DOHH2 (cell line): ENCODE measurements around the gene PRKN.

ENCODE experiments used
- H3F3A ChIP-seq: fragments of 200-600 bp; sonication (generic), shearing (Covaris generic); 2 replicates; pipeline ENCODE4 v1.6.0; 2016; ENCODE audit warnings: antibody characterized with exemption, mild to moderate bottlenecking; ENCODE audit not compliant: control insufficient read depth, insufficient read depth
- H3K27ac ChIP-seq: fragments of 200-600 bp; sonication (generic); 2 replicates; pipeline ENCODE4 v1.5.1; 2014; ENCODE audit warnings: low read depth, mild to moderate bottlenecking, low read length, moderate library complexity
- H3K27me3 ChIP-seq: fragments of 200-600 bp; sonication (generic); 2 replicates; pipeline ENCODE4 v1.6.1; 2014; ENCODE audit warnings: mild to moderate bottlenecking, low read length, mixed read lengths; ENCODE audit not compliant: control insufficient read depth
- H3K36me3 ChIP-seq: fragments of 200-600 bp; sonication (generic); 2 replicates; pipeline ENCODE4 v1.6.1; 2014; ENCODE audit warnings: mild to moderate bottlenecking, low read length, moderate library complexity, mixed read lengths; ENCODE audit not compliant: control insufficient read depth
- H3K4me1 ChIP-seq: fragments of 200-600 bp; sonication (generic); 2 replicates; pipeline ENCODE4 v1.6.1; 2014; ENCODE audit warnings: mild to moderate bottlenecking, low read length, mixed read lengths; ENCODE audit not compliant: control insufficient read depth
- H3K4me2 ChIP-seq: fragments of 200-600 bp; sonication (generic); 2 replicates; pipeline ENCODE4 v1.6.0; 2014; ENCODE audit warnings: mild to moderate bottlenecking, low read length, moderate library complexity
- H3K4me3 ChIP-seq: fragments of 200-600 bp; sonication (generic); 2 replicates; pipeline ENCODE4 v1.5.1; 2014; ENCODE audit warnings: mild to moderate bottlenecking, low read length, mixed read lengths
- H3K79me2 ChIP-seq: fragments of 200-600 bp; sonication (generic); 2 replicates; pipeline ENCODE4 v1.6.1; 2014; ENCODE audit warnings: mild to moderate bottlenecking, low read length, mixed read lengths; ENCODE audit not compliant: control insufficient read depth
- H3K9me2 ChIP-seq: fragments of 200-600 bp; sonication (generic); replicated peaks from 2 replicates; pipeline ENCODE4 v1.6.1; 2014; ENCODE audit warnings: mild to moderate bottlenecking, low read length, mixed read lengths; ENCODE audit not compliant: control insufficient read depth
- H3K9me3 ChIP-seq: fragments of 200-600 bp; sonication (generic); 2 replicates; pipeline ENCODE4 v1.6.1; 2014; ENCODE audit warnings: antibody characterized with exemption, low read length, mixed read lengths; ENCODE audit not compliant: control insufficient read depth, insufficient read depth
- H4K20me1 ChIP-seq: fragments of 200-600 bp; sonication (generic); 2 replicates; pipeline ENCODE4 v1.6.0; 2014; ENCODE audit warnings: low read depth, mild to moderate bottlenecking, antibody characterized with exemption, low read length, moderate library complexity; ENCODE audit not compliant: control insufficient read depth, insufficient read depth
- EZH2phosphoT487 ChIP-seq: fragments of 200-600 bp; sonication (generic); IDR thresholded peaks from 2 replicates; pipeline ENCODE4 v1.6.1; 2017; ENCODE audit warnings: borderline replicate concordance, mild to moderate bottlenecking, antibody characterized with exemption, low read length, moderate library complexity, mixed read lengths
- TF ChIP-seq, protein P1 (sequence below): fragments of 200-600 bp; sonication (generic); IDR thresholded peaks from one replicate; pipeline ENCODE4 v1.5.1; 2014; ENCODE audit warnings: antibody characterized with exemption, mild to moderate bottlenecking, low read depth, low read length; ENCODE audit not compliant: poor library complexity, severe bottlenecking

PRKN gene

GRCh38 chr6:161494566-161494965, 1233.0 kb downstream of the PRKN start:
- Histone ChIP-seq H3K27me3 (no peaks in the 10 kb centered on the region), H3K9me2 (no peaks in the 10 kb centered on the region), H3K4me3 (no peak overlapping the region), H3K36me3 (no peaks in the 10 kb centered on the region), H4K20me1 (no peaks in the 10 kb centered on the region), H3K4me1 (no peaks in the 10 kb centered on the region), H3K27ac (no peak overlapping the region), H3K4me2 (no peak overlapping the region), H3F3A (no peaks in the 10 kb centered on the region), H3K9me3 (no peaks in the 10 kb centered on the region), H3K79me2 (no peaks in the 10 kb centered on the region)
- no peak for TF ChIP-seq EZH2phosphoT487
- TF ChIP-seq, protein P1, sequence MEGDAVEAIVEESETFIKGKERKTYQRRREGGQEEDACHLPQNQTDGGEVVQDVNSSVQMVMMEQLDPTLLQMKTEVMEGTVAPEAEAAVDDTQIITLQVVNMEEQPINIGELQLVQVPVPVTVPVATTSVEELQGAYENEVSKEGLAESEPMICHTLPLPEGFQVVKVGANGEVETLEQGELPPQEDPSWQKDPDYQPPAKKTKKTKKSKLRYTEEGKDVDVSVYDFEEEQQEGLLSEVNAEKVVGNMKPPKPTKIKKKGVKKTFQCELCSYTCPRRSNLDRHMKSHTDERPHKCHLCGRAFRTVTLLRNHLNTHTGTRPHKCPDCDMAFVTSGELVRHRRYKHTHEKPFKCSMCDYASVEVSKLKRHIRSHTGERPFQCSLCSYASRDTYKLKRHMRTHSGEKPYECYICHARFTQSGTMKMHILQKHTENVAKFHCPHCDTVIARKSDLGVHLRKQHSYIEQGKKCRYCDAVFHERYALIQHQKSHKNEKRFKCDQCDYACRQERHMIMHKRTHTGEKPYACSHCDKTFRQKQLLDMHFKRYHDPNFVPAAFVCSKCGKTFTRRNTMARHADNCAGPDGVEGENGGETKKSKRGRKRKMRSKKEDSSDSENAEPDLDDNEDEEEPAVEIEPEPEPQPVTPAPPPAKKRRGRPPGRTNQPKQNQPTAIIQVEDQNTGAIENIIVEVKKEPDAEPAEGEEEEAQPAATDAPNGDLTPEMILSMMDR, result no peak

- no peak overlapping the region for H3K27ac ChIP-seq
- H4K20me1 ChIP-seq, result no peaks in the 10 kb centered on the region
- H3K4me2 ChIP-seq, result no peak overlapping the region
- no peaks in the 10 kb centered on the region for H3K27me3 ChIP-seq
- H3K4me3 ChIP-seq, result no peak overlapping the region
- no peaks in the 10 kb centered on the region for H3K4me1 ChIP-seq
- TF ChIP-seq EZH2phosphoT487, result no peak
- TF ChIP-seq, protein P1, result no peak
- H3K36me3 ChIP-seq, result no peaks in the 10 kb centered on the region
- H3K79me2 ChIP-seq, result no peaks in the 10 kb centered on the region
- no peaks in the 10 kb centered on the region for H3K9me3 ChIP-seq
- no peaks in the 10 kb centered on the region for H3F3A ChIP-seq
- H3K9me2 ChIP-seq, result no peaks in the 10 kb centered on the region
Measured at GRCh38 chr6:161493576-161494118, 1233.9 kb downstream of the PRKN start.

GRCh38 chr6:161489626-161490306, 1237.8 kb downstream of the PRKN start:
- no peak for TF ChIP-seq EZH2phosphoT487
- TF ChIP-seq, protein P1, result no peak

More at GRCh38 chr6:161489626-161490306, 1237.8 kb downstream of the PRKN start:
- no peak overlapping the region for H3K27ac ChIP-seq
- no peaks in the 10 kb centered on the region for H3K4me1 ChIP-seq
- no peaks in the 10 kb centered on the region for H3K9me3 ChIP-seq
- no peaks in the 10 kb centered on the region for H3K27me3 ChIP-seq
- H3K36me3 ChIP-seq, result no peaks in the 10 kb centered on the region
- H3F3A ChIP-seq, result no peaks in the 10 kb centered on the region
- no peaks in the 10 kb centered on the region for H3K79me2 ChIP-seq
- no peak overlapping the region for H3K4me2 ChIP-seq
- no peaks in the 10 kb centered on the region for H4K20me1 ChIP-seq
- H3K4me3 ChIP-seq, result no peak overlapping the region
- no peaks in the 10 kb centered on the region for H3K9me2 ChIP-seq
